Glutamatergic neuron (in vitro differentiated cells): ENCODE results near the gene HLA-DQB1. TPM values are rescaled to one million over a fixed set of nuclear protein-coding genes. Genes with fewer than 3 reads are reported as not detected.
"Not testable (repeated sequence)": the region's sequence is repeated elsewhere in the genome, so short reads cannot be mapped to it uniquely, and the experiment has no call there.

Source experiments
- DNase-seq: peaks from one replicate; pipeline ENCODE4 v3.0.0; 2022
- H3K27ac Mint-ChIP-seq: one replicate; pipeline ENCODE4 v1.8.0; 2020; ENCODE audit warnings: mild to moderate bottlenecking, mixed read lengths, inconsistent platforms; ENCODE audit not compliant: unreplicated experiment
- H3K27me3 Mint-ChIP-seq: one replicate; pipeline ENCODE4 v1.8.0; 2020; ENCODE audit warnings: mild to moderate bottlenecking, moderate library complexity, mixed read lengths, inconsistent platforms; ENCODE audit not compliant: unreplicated experiment
- H3K36me3 Mint-ChIP-seq: one replicate; pipeline ENCODE4 v1.8.0; 2020; ENCODE audit warnings: mild to moderate bottlenecking, mixed read lengths, inconsistent platforms; ENCODE audit not compliant: unreplicated experiment
- H3K4me1 Mint-ChIP-seq: one replicate; pipeline ENCODE4 v1.8.0; 2020; ENCODE audit warnings: mild to moderate bottlenecking, low read depth, mixed read lengths, inconsistent platforms; ENCODE audit not compliant: unreplicated experiment
- H3K4me3 Mint-ChIP-seq: one replicate; pipeline ENCODE4 v1.8.0; 2020; ENCODE audit warnings: mild to moderate bottlenecking, mixed read lengths, inconsistent platforms; ENCODE audit not compliant: unreplicated experiment
- H3K9me3 Mint-ChIP-seq: one replicate; pipeline ENCODE4 v1.8.0; 2020; ENCODE audit warnings: mild to moderate bottlenecking, moderate library complexity, mixed read lengths, inconsistent platforms; ENCODE audit not compliant: unreplicated experiment
- total RNA-seq: library from RNA; stranded (reverse); fragmentation: NEBNext Ultra II Directional; extraction: Animal tissue kit (Norgen Biotek cat#: 25700); gene quantifications from one replicate; pipeline ENCODE4 v1.2.1, GENCODE V29; 2021; ENCODE audit not compliant: unreplicated experiment
- TF ChIP-seq, protein P1 (sequence below): fragments of 200-600 bp; sonication (generic); IDR thresholded peaks from one replicate; pipeline ENCODE4 v1.5.0; 2021; ENCODE audit not compliant: partially characterized antibody, unreplicated experiment

HLA-DQB1 gene
- total RNA-seq, 1 donor from 2014 or later, result not detected

DNA sequence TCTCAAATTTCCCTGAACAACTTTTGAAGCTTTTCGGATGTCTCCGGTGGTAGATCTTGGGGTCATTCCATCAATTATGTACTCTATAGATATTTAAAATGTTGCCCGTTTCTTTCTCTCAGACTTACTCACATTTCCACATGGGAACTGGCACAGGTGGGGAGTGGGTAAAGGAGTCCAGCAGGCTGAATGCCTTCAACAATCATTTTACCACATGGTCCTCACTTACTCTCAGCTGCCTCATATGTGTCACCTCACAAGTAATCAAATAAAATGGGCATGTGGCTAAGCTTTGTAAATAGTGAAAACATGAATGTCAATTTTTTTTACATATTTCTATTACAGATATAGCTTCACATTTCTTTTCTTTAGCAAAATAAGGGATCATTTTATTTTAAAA is 28.6 kb downstream of the HLA-DQB1 start:
- Mint-ChIP-seq H3K36me3 (no peaks in the 10 kb centered on the region), H3K9me3 (no peaks in the 10 kb centered on the region), H3K4me3 (no peak overlapping the region), H3K27me3 (no peaks in the 10 kb centered on the region), H3K4me1 (no peaks in the 10 kb centered on the region), H3K27ac (no peak overlapping the region)
- TF ChIP-seq, protein P1, sequence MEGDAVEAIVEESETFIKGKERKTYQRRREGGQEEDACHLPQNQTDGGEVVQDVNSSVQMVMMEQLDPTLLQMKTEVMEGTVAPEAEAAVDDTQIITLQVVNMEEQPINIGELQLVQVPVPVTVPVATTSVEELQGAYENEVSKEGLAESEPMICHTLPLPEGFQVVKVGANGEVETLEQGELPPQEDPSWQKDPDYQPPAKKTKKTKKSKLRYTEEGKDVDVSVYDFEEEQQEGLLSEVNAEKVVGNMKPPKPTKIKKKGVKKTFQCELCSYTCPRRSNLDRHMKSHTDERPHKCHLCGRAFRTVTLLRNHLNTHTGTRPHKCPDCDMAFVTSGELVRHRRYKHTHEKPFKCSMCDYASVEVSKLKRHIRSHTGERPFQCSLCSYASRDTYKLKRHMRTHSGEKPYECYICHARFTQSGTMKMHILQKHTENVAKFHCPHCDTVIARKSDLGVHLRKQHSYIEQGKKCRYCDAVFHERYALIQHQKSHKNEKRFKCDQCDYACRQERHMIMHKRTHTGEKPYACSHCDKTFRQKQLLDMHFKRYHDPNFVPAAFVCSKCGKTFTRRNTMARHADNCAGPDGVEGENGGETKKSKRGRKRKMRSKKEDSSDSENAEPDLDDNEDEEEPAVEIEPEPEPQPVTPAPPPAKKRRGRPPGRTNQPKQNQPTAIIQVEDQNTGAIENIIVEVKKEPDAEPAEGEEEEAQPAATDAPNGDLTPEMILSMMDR, result no peak
- no peak for DNase-seq

DNA sequence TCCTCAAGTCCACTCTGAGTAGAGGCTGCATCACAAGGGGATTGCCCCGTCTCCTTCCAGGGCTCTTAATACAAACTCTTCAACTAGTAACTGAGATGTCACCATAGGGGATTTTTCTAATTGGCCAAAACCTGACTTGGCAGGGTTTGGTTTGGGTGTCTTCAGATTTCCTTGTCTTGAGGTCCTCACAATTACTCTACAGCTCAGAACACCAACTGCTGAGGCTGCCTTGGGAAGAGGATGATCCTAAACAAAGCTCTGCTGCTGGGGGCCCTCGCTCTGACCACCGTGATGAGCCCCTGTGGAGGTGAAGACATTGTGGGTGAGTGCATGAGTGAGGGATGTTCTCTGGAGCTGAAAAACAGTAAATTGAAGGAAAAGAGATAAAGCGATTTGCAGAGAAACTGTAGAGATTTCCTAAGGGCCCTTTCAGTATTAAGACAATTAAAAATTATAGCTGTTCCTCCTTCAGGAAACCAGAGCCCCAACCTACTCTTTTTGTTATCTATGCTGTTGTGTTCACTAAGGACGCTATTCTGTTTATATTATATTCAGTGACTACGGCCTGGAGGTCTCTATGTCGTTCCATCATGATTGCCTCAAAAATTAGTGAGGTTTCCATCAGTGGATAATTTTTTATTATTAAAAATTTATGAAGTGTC is 29.1 kb downstream of the HLA-DQB1 start, which contains the start of gene HLA-DQA1:
HLA-DQA1 (plus strand) TSS at position 188 of the 662 bp plus-strand sequence; CDS start at position 241, 53 bp downstream.
- H3K4me1 Mint-ChIP-seq, result no peaks in the 10 kb centered on the region
- no peaks in the 10 kb centered on the region for H3K9me3 Mint-ChIP-seq
- TF ChIP-seq, protein P1, result no peak
- no peak within 1 kb of the TSS for H3K27ac Mint-ChIP-seq
- DNase-seq, result no peak
- no peak within 1 kb of the TSS for H3K4me3 Mint-ChIP-seq
- H3K36me3 Mint-ChIP-seq, result no peaks in the 10 kb centered on the region
- no peaks in the 10 kb centered on the region for H3K27me3 Mint-ChIP-seq

DNA sequence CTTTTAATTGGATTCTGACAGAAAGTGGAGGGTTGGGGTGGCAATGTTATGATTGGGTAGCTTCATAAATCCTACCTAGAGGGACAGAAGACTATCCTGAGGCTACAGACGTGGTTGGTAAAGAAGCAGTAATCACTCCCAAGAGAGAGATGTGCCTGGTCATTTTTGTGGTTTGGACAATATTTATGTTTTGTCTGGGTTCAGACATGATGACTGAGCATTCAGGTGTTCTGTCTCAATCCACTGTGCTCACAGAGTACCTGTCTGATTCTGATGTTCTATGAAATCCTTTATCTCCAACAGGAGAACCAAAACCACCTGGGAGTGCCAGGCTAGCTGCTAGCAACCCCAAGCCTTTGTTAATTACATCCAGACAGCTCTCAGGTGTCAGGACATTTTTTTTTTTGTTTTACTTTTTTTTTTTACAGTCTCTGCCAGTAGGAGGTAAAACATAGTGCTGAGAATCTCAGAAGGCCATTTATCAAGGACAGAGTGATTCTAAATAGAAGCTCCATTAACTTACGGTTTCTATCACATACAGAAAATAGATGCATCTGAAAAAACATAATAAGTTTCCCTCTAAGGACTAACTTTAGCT is 30.8 kb downstream of the HLA-DQB1 start:
- Mint-ChIP-seq H3K4me1 (no peaks in the 10 kb centered on the region), H3K27me3 (no peaks in the 10 kb centered on the region), H3K4me3 (no peak overlapping the region), H3K9me3 (no peaks in the 10 kb centered on the region), H3K27ac (no peak overlapping the region), H3K36me3 (no peaks in the 10 kb centered on the region)
- DNase-seq, result no peak
- TF ChIP-seq, protein P1, result no peak

DNA sequence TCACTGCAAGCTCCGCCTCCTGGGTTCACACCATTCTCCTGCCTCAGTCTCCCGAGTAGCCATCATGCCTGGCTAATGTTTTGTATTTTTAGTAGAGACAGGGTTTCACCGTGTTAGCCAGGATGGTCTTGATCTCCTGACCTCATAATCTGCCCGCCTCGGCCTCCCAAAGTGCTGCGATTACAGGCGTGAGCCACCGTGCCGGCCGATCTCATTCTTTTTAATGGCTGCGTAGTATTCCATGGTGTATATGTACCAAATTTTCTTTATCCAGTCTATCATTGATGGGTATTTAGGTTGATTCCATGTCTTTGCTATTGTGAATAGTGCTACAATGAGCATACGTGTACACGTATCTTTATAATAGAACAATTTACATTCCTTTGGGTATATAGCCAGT is 36.7 kb downstream of the HLA-DQB1 start:
- not testable (repeated sequence) for DNase-seq, H3K27ac Mint-ChIP-seq, H3K36me3 Mint-ChIP-seq, H3K4me1 Mint-ChIP-seq, H3K27me3 Mint-ChIP-seq, H3K9me3 Mint-ChIP-seq, H3K4me3 Mint-ChIP-seq

DNA sequence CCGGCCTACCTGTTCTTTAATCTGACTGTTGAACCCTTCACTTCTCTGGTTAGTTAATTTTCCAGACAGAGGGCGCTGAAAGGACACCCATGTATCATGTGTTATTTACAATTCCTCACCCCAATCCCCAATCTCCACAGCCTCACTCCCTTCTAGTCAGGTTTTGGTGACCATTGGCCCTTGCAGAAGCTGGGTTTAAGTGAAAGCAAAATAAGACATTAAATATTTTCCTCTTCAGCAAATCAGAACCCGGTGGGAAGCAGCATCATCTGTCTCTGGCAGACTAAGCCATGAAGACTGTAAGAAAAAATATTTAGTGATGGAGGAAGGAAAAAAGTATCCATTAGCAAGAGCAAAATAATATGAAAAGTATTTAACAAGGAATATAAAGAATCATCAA is 38.6 kb downstream of the HLA-DQB1 start:
- no peak for DNase-seq
- Mint-ChIP-seq H3K36me3 (no peaks in the 10 kb centered on the region), H3K4me1 (no peaks in the 10 kb centered on the region)

More for the DNA sequence above, 38.6 kb downstream of the HLA-DQB1 start:
- Mint-ChIP-seq H3K4me3 (no peak overlapping the region), H3K27ac (no peak overlapping the region), H3K27me3 (no peaks in the 10 kb centered on the region), H3K9me3 (no peaks in the 10 kb centered on the region)
- TF ChIP-seq, protein P1, result no peak
